NCI-H2171 treated with DMSO at 0.1 percent for 48 hours (cell line): ENCODE data around the gene URM1.

Experiments used
- DNase-seq: peaks from one replicate; lab custom pipeline; 2025; lab: John Stamatoyannopoulos, UW

The URM1 gene

GRCh38 chr9:128385496-128386460, 14.6 kb downstream of the URM1 start:
- no peak for DNase-seq

- no peak for DNase-seq
Measured at GRCh38 chr9:128388150-128388549, 17.0 kb downstream of the URM1 start.

DNA sequence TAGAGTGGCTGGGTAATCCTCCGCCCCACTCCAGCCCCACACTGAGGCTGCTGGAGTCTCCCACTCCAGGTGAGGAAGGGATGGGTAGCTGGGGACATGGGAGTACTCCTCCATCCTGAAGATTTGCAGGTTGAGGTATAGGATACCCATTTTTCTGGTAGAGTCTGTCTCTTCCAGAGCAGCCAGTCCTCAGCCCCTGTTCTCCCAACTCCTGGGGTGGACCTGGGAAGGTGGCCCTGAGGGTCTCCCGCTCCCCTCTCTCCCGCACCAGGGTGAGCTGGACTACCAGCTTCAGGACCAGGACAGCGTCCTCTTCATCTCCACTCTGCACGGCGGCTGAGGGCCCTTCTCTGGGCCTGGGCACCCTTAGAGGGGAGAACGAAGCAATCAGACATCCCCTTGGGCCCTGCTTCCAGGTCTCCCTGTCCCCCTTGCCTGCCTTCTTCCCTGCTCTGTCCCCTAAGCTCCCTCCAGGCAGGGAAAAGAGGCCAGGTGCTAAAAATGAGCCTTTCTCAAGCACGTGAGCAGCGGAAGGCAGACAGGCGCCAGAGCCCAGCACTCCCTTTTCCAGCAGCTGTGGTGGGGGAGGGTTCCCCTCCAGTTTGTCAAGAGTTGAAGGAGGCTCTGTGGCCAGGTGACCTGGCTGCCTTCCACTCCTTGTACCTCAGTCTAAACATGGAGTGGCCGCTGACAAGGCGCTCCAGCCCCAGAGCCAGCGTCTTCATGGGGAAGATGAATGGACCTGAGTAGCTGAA, 18.4 kb downstream of the URM1 start:
- peak; percentile 50 for DNase-seq

DNA sequence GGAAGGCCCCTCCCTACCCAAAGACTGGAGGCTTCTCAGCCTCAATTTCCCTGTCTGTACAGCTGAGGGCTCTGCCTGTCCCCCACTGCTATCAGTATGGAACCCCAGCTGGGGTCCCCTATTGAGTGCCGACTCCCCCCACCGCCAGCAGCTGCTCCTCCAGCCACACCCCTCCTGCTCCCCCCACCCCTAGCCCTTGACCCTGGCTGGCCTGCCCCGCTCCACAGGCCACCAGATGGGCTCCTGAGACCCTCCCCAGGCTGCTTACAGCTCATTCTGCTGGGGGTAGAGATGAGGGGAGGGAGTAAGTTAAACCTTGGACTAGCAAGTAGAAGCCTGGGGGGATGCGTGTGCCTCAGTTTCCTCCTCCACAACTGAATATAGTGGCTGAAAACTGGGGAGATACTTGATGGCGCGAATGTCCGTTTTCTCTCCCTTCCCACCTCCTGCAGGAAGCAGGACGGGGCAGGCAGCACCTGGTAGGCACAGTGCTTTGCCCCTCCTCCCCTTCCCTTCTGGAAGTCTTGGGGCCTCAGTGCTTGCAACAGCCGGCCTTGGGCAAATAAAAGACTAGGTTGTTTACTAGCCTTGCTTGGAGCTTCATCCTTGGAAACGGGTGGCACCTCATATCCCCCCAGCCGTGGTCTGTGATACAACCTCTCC, 19.1 kb downstream of the URM1 start:
- DNase-seq = no peak

DNA sequence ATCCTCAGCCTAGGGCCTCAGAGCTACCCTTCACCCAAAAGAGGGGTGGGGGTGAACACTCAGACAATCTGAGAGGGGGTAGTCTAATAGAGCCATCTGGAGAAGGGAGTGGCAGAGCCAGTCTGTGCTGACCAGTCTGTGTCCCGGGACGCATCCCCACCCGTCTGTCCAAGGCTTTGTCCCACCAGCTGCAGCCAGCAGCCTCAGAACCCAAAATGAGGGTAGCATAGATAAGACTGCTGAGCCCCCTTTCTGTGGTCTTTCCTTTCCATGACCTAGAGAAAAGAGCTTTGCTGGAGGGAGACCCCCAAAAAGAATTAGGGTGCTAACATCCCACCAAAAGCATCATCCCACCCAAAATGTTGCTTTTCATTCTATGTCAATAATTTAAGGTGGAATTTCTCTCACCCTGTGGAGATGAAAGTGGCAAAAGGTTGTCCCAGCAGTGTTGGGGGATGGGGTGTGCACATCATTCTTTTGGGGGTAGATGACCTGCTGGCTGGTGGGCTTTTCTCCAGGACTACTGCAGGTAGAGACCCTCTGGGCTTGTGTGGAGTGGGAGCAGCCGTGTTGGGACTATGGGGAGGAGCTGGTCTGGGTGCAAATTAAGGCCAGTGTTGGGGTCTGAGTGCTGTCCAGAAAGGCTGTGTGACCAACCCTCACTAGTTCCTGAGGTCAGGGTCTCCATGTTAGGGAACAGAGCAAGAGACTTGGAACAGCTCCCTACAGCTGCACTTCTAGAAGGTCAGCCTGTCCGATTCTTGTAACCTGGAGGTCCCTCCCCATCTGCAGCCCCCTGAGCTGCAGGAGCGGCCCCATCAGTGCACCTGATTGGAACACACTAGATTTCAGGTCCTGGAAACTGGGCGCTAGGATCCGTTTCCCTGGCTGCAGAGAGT, 19.9 kb downstream of the URM1 start:
- no peak for DNase-seq

DNA sequence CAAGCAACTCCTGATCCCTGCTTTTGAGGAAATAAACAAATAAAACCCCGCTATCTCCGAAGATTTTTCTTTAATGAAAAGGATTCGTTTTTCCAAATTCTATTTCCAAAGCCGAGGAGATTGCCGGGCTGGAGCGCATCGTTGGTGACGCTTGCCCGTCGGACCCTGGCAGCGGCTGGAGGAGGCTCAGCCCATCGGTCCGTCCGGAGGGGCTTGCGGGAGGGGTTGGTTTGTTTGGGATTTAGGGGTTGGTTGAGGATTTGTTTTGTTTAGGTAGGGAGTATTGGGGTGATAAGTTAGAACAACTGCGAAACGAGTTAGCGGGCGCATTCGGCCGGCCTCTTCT, 20.8 kb downstream of the URM1 start:
- no peak for DNase-seq

DNA sequence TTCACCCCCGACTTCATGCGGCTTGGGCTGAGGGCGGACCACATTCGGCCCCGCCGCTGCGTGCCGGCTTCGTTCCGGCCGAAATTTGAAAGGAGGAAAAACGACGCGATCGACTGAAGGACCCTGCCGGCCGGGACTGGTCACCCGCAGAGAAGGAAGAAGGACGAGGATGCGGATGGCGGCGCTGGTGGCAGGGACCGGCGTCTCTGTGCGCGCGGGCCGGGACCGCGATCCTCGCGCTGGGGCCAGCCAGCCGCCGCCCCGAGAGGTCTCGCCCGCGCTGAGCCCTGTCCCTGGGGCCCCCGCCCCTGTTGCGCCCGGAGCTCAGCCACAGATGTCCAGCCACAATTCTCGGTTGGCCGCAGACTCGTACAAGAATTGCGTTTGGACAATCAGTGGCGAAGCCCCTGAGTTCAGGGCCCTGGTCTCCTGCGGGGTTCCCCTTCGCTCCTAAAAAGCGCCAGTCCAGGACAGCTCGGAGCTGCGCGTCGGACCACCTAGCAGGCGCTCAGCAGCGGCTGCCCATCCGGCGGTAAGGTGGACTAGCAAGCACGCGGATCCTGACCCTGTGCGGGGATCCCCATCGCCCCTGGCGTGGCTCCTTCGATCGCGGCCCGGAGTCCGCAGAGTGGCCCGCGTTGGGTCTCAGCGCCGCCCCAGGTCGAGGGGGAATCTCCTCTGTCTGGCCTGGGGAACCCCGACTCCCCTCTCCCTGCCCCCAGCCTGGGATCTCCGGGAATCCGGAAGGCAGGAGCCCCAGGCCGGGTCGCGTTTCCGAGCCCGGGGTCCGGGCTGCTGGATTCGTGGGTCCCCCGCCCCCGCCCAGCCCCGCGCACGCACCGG, 21.3 kb downstream of the URM1 start:
- no peak for DNase-seq

- no peak for DNase-seq
Measured at GRCh38 chr9:128393145-128393775, 22.1 kb downstream of the URM1 start.

GRCh38 chr9:128393970-128394369, 22.8 kb downstream of the URM1 start:
- no peak for DNase-seq

- DNase-seq = no peak
Measured at GRCh38 chr9:128394379-128395168, 23.4 kb downstream of the URM1 start.

- no peak for DNase-seq
Measured at GRCh38 chr9:128396970-128397613, 25.9 kb downstream of the URM1 start.

- no peak for DNase-seq
Measured at GRCh38 chr9:128397831-128398230, 26.7 kb downstream of the URM1 start.

- DNase-seq = no peak
Measured at GRCh38 chr9:128399861-128400260, 28.7 kb downstream of the URM1 start.

DNA sequence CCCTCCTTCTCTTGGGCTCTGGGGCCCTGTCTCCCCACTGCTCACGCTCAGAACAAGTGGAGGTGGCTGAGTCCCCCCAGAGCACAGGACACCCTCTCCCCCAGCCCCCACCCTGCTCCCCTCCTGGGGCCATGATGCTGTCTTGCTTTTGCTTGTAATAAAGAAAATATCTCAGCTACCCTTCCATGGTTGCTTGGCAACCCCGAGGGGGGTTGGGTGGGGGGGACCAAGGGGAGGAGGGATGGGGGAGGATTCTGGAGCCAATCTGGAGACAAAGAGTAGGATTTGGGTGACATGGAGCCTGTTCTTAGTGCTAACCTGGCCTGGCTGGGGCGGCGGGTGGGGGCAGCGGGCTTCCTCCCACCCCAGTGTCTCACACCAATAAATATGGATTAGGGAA, 33.4 kb downstream of the URM1 start:
- DNase-seq = no peak

- DNase-seq = no peak
Measured at GRCh38 chr9:128405077-128405779, 34.1 kb downstream of the URM1 start.

GRCh38 chr9:128405780-128406171, 34.6 kb downstream of the URM1 start:
- DNase-seq = no peak

DNA sequence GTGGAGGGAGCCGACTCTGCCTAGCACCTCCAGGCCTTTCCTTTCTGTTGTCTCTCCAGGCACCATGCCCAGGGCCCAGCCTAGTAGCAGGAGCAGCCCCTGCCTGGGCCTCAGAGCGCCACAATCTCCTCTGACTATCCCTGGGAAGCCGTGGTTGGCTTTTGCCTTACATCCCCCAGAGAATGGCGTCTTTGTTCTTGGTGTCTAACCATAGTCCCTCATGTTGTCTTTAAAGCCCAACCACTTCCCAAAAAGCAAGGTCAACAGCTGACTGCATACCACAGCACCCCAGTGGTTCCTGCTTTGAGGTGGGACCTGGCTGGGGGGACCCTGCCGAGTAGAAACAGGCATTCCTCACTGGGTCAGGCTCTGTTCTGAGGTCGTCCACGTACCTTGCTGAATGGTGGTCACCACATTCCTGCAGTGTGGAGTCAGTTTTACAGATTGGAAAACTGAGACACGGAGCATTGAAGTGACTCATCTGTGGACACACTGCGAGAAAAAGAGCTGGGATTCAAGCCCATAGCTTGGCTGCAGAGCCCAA, 35.7 kb downstream of the URM1 start:
- DNase-seq = no peak

- no peak for DNase-seq
Measured at GRCh38 chr9:128408963-128409431, 37.8 kb downstream of the URM1 start.
